GM12874 (cell line): ENCODE data around the gene NDUFAF3.

ENCODE experiments used
- CTCF ChIP-seq: IDR thresholded peaks from 2 replicates; pipeline ENCODE4 v1.5.1; 2011; ENCODE audit warnings: low read depth, mild to moderate bottlenecking, control low read depth, low read length, moderate library complexity; ENCODE audit not compliant: insufficient read depth

Gene NDUFAF3

GRCh38 chr3:49021813-49022687, at the start of gene NDUFAF3:
Gene NDUFAF3, plus strand, starts transcription at chr3:49022121. Its CDS starts 24 bp downstream, at chr3:49022145.
- peak; percentile 98 for TF ChIP-seq CTCF

- no peak for TF ChIP-seq CTCF
Observed at GRCh38 chr3:48974076-48974864, 47.7 kb upstream of the NDUFAF3 start.

- TF ChIP-seq CTCF: no peak
Observed at GRCh38 chr3:48979451-48979850, 42.5 kb upstream of the NDUFAF3 start.

GRCh38 chr3:48980295-48980694, 41.6 kb upstream of the NDUFAF3 start:
- TF ChIP-seq CTCF: no peak

GRCh38 chr3:48982016-48982415, 39.9 kb upstream of the NDUFAF3 start:
- no peak for TF ChIP-seq CTCF

- TF ChIP-seq CTCF: no peak
Observed at GRCh38 chr3:48982686-48983085, 39.2 kb upstream of the NDUFAF3 start.

GRCh38 chr3:48983096-48983495, 38.8 kb upstream of the NDUFAF3 start:
- no peak for TF ChIP-seq CTCF
